Fibroblast of lung (primary cell): ENCODE data around the gene PDE4D. TPM values are rescaled to one million over a fixed set of nuclear protein-coding genes. Genes with fewer than 3 reads are reported as not detected.

ENCODE experiments used
- DNase-seq, 2 donors: peaks; one replicate each; pipeline versions ENCODE4 v3.0.0 to v3.0.0-alpha.2; 2010; ENCODE audit warnings: low read depth in 2 of 2
- H2AFZ ChIP-seq: 2 replicates; pipeline ENCODE4 v1.5.1; 2012; ENCODE audit warnings: low read length, control low read depth, inconsistent platforms
- H3K27ac ChIP-seq: 2 replicates; pipeline ENCODE4 v1.5.1; 2011; ENCODE audit warnings: low read length, control low read depth; ENCODE audit not compliant: insufficient read depth
- H3K27me3 ChIP-seq: 2 replicates; pipeline ENCODE4 v1.5.1; 2011; ENCODE audit warnings: mild to moderate bottlenecking, low read length; ENCODE audit not compliant: control insufficient read depth, insufficient read depth
- H3K36me3 ChIP-seq: 2 replicates; pipeline ENCODE4 v1.5.1; 2011; ENCODE audit warnings: low read length; ENCODE audit not compliant: control insufficient read depth, insufficient read depth
- H3K4me1 ChIP-seq: 2 replicates; pipeline ENCODE4 v1.5.1; 2011; ENCODE audit warnings: low read length; ENCODE audit not compliant: control insufficient read depth, insufficient read depth; ENCODE audit errors: extremely low read depth
- H3K4me2 ChIP-seq: 2 replicates; pipeline ENCODE4 v1.5.1; 2011; ENCODE audit warnings: low read length, control low read depth; ENCODE audit not compliant: insufficient read depth; ENCODE audit errors: extremely low read depth
- H3K4me3 ChIP-seq, 4 experiments: fragments of 200-600 bp in 1 of 4; sonication (generic) in 1 of 4; replicated peaks in 1 of 4; 2 replicates each; pipeline ENCODE4 v1.5.1; 2011 to 2016; ENCODE audit warnings: low read length in 4 of 4, low read depth in 3 of 4, mild to moderate bottlenecking in 3 of 4, control low read depth in 2 of 4, inconsistent platforms in 1 of 4, mixed read lengths in 1 of 4; ENCODE audit not compliant: insufficient read depth in 1 of 4; ENCODE audit errors: control extremely low read depth in 1 of 4
- H3K79me2 ChIP-seq: 2 replicates; pipeline ENCODE4 v1.5.1; 2012; ENCODE audit warnings: mild to moderate bottlenecking, low read length, inconsistent platforms; ENCODE audit not compliant: control insufficient read depth, insufficient read depth
- H3K9ac ChIP-seq: 2 replicates; pipeline ENCODE4 v1.5.1; 2011; ENCODE audit warnings: mild to moderate bottlenecking, low read length, control low read depth; ENCODE audit not compliant: insufficient read depth
- H3K9me3 ChIP-seq: 2 replicates; pipeline ENCODE4 v1.5.1; 2012; ENCODE audit warnings: low read depth, low read length; ENCODE audit not compliant: control insufficient read depth, insufficient read depth
- H4K20me1 ChIP-seq: 2 replicates; pipeline ENCODE4 v1.5.1; 2011; ENCODE audit warnings: low read length; ENCODE audit not compliant: control insufficient read depth, insufficient read depth; ENCODE audit errors: extremely low read depth
- EZH2 ChIP-seq: IDR thresholded peaks from 2 replicates; pipeline ENCODE4 v1.5.1; 2012; ENCODE audit warnings: low read length, control low read depth, mild to moderate bottlenecking; ENCODE audit errors: missing control alignments
- polyA plus RNA-seq, 2 donors: library from polyadenylated mRNA; depleted of rRNA in 1 of 2; stranded (reverse) in 1 of 2; unstranded in 1 of 2; fragments of >200 nt; gene quantifications; 2 replicates each; pipeline ENCODE4 v1.2.1, GENCODE V29; 2011 to 2012; ENCODE audit warnings: missing spikeins in 1 of 2
- total RNA-seq: library from RNA; depleted of rRNA; stranded (reverse); fragments of >200 nt; gene quantifications from 2 replicates; pipeline ENCODE4 v1.2.1, GENCODE V29; 2014
- TF ChIP-seq, protein P1 (sequence below), 2 donors: IDR thresholded peaks in 1 of 2; conservative IDR thresholded peaks in 1 of 2; 1 replicate in 1 of 2; 2 replicates in 1 of 2; pipeline ENCODE4 v1.5.1; 2011 to 2012; ENCODE audit warnings: low read length in 2 of 2, control low read depth in 1 of 2, inconsistent platforms in 1 of 2, low read depth in 1 of 2, mild to moderate bottlenecking in 1 of 2

Gene PDE4D
- total and polyA plus RNA-seq, 2 donors (not counting 1 experiment from before 2014, with no cell fraction given) = 2.1 to 8.3 TPM

DNA sequence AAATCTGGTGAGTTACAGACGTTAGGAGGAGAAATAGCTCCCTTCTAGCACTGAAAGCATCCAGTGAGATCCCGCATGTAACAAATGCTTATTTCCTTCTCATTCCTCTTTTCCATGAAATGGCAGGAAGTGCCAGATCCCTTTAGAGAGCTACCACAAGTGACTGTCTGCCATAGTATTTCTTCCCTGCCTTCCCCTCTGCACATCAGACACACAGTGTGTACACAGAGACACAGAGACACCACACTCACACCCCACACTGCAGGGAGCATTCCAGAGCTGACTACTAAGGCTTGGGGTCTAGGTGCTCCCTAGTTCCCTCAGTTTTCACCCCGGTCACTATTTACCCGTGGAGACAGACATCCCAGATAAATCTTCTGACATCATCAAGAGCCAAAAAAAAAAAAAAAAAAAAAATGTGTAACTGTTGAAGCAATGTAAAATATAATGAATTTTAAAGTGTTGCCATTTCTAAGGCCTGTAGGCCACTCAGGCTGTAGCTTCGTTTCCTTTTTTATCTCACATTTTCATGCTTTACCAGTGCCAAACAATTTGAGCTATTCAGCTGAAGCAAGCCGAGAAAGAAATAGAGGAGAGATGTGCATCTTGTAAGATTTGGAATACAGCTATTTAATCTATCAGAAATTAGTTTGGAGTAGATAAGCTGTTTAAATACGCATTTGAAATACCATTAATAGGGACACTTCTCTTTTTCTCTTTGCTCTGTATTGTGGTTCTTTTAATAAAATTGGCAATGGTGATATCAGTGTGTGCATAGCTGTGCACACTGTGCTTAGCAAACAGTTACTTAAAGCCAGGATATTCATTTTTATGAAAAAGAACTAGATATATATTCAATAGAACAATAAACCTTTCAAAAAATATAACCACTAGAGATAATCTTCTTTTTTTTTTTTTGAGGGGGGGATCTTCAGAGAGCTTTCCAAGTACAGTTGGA is 405.5 kb downstream of the PDE4D start:
- Histone ChIP-seq H3K27ac (no peak overlapping the region), H3K27me3 (no peaks in the 10 kb centered on the region), H3K4me3 (no peak overlapping the region), H3K36me3 (no peaks in the 10 kb centered on the region), H3K4me1 (no peaks in the 10 kb centered on the region), H3K9ac (no peak overlapping the region), H2AFZ (peak overlapping the region; percentile 31), H3K4me2 (no peak overlapping the region), H3K9me3 (no peaks in the 10 kb centered on the region), H3K79me2 (no peaks in the 10 kb centered on the region), H4K20me1 (no peaks in the 10 kb centered on the region)
- TF ChIP-seq, protein P1, sequence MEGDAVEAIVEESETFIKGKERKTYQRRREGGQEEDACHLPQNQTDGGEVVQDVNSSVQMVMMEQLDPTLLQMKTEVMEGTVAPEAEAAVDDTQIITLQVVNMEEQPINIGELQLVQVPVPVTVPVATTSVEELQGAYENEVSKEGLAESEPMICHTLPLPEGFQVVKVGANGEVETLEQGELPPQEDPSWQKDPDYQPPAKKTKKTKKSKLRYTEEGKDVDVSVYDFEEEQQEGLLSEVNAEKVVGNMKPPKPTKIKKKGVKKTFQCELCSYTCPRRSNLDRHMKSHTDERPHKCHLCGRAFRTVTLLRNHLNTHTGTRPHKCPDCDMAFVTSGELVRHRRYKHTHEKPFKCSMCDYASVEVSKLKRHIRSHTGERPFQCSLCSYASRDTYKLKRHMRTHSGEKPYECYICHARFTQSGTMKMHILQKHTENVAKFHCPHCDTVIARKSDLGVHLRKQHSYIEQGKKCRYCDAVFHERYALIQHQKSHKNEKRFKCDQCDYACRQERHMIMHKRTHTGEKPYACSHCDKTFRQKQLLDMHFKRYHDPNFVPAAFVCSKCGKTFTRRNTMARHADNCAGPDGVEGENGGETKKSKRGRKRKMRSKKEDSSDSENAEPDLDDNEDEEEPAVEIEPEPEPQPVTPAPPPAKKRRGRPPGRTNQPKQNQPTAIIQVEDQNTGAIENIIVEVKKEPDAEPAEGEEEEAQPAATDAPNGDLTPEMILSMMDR (conservative IDR thresholded peaks at IDR 0.05 in 1 of 2, IDR thresholded peaks at IDR 0.05 in 1 of 2; ENCODE audit: low read depth in 1 of 2, low read length in 2 of 2) = no peak
- TF ChIP-seq EZH2 = no peak
- DNase-seq = peak in 1 of 2 donors; percentile 25

DNA sequence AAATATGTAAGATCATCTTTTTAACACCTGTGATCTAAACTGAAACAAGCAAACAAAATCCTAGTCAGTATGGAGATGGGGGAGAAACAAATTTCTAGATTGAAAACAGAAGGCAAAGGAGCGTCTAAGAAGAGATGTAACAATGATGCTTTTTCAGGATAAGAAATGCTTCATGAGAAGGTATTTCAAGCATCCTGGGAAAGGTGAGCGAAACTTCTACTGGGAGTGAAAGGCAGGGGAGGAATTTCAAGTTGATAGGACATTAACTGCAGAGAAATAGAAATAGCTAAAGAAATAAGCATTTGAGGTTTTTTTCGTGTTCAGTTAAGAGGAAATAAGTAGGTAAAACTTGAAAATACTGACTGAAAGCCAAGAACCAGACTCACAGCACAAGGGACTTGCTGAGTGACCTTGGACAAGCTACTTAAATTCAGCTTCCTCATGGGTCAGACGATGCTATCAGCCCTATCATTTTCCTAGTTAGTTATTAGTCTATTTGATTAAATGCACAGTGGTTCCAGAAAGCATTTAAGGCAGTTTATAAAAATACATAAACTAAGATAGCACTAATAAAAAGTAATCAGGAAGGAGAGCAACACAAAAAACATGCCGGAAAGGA is 406.3 kb downstream of the PDE4D start:
- Histone ChIP-seq H3K79me2 (no peaks in the 10 kb centered on the region), H3K27me3 (no peaks in the 10 kb centered on the region), H4K20me1 (no peaks in the 10 kb centered on the region), H2AFZ (no peak overlapping the region), H3K9me3 (no peaks in the 10 kb centered on the region), H3K4me1 (no peaks in the 10 kb centered on the region), H3K4me2 (no peak overlapping the region), H3K9ac (no peak overlapping the region), H3K27ac (no peak overlapping the region), H3K36me3 (no peaks in the 10 kb centered on the region), H3K4me3 (no peak overlapping the region)
- no peak for DNase-seq
- TF ChIP-seq, protein P1 (conservative IDR thresholded peaks at IDR 0.05 in 1 of 2, IDR thresholded peaks at IDR 0.05 in 1 of 2; ENCODE audit: low read depth in 1 of 2, low read length in 2 of 2) = no peak
- TF ChIP-seq EZH2 = no peak

DNA sequence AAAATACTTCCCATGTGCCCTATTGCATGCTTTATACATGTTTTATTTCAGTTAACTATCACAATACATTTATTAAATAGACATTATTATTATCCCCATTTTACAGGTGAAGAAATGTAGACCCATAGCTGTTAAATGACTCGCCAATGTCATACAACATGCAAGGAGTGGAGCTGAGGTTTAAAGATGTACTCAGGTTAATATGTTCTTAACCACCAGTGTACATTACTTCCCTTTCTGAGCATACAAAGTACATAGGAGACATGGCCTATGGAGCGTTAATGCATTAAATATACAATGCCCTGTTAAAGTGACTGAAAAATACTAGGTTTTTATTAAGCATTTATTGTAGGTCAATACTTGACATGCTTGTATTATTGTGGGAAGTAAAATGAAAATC is 407.0 kb downstream of the PDE4D start:
- H3K9me3 ChIP-seq = no peaks in the 10 kb centered on the region
- H2AFZ ChIP-seq = no peak overlapping the region
- H3K79me2 ChIP-seq = no peaks in the 10 kb centered on the region
- H3K9ac ChIP-seq = no peak overlapping the region
- no peak for DNase-seq
- H3K4me2 ChIP-seq = no peak overlapping the region
- no peaks in the 10 kb centered on the region for H3K36me3 ChIP-seq
- no peaks in the 10 kb centered on the region for H4K20me1 ChIP-seq
- H3K4me3 ChIP-seq = no peak overlapping the region
- H3K27ac ChIP-seq = no peak overlapping the region
- H3K4me1 ChIP-seq = no peaks in the 10 kb centered on the region
- no peaks in the 10 kb centered on the region for H3K27me3 ChIP-seq
- no peak for TF ChIP-seq EZH2
- TF ChIP-seq, protein P1 (conservative IDR thresholded peaks at IDR 0.05 in 1 of 2, IDR thresholded peaks at IDR 0.05 in 1 of 2; ENCODE audit: low read depth in 1 of 2, low read length in 2 of 2) = no peak
